ENCODE measurements around the gene LPP.

GRCh38 chr3:188446014-188446413, 292.1 kb downstream of the LPP start:
- TF ChIP-seq CTCF (IDR thresholded peaks at IDR 0.05 in 2 of 3, conservative IDR thresholded peaks at IDR 0.05 in 1 of 3; ENCODE audit: insufficient read depth in 2 of 3, low read depth in 1 of 3, low read length in 3 of 3) (no peak), SIN3A (IDR thresholded peaks at IDR 0.05; ENCODE audit: borderline replicate concordance in 2 of 2, control insufficient read depth in 1 of 2, low read depth in 2 of 2, low read length in 2 of 2) (no peak), PPARD (CRISPR knock-in tag; IDR thresholded peaks at IDR 0.05) (no peak), MEIS2 (IDR thresholded peaks at IDR 0.05; ENCODE audit: partially characterized antibody) (no peak), ZNF217 (CRISPR knock-in tag; IDR thresholded peaks at IDR 0.05) (no peak), STAG1 (CRISPR knock-in tag; IDR thresholded peaks at IDR 0.05; ENCODE audit: borderline replicate concordance) (no peak), DIDO1 (tag; IDR thresholded peaks at IDR 0.05; ENCODE audit: low read depth) (no peak), CREB1 (IDR thresholded peaks at IDR 0.05) (no peak), CREB1 (CRISPR knock-in tag; IDR thresholded peaks at IDR 0.05) (no peak), MAFG (tag; conservative IDR thresholded peaks at IDR 0.05) (no peak), CREM (IDR thresholded peaks at IDR 0.05; ENCODE audit: low read depth) (no peak), RAD21 (CRISPR knock-in tag; conservative IDR thresholded peaks at IDR 0.05 in 1 of 2, IDR thresholded peaks at IDR 0.05 in 1 of 2) (no peak), FOXA1 (IDR thresholded peaks at IDR 0.05; ENCODE audit: borderline replicate concordance) (no peak), PTTG1 (tag; IDR thresholded peaks at IDR 0.05; ENCODE audit: low read depth) (no peak), MAX (CRISPR knock-in tag; IDR thresholded peaks at IDR 0.05) (no peak)

Data from K562 (cell line).